ENCODE data around the gene CEP72.

DNA sequence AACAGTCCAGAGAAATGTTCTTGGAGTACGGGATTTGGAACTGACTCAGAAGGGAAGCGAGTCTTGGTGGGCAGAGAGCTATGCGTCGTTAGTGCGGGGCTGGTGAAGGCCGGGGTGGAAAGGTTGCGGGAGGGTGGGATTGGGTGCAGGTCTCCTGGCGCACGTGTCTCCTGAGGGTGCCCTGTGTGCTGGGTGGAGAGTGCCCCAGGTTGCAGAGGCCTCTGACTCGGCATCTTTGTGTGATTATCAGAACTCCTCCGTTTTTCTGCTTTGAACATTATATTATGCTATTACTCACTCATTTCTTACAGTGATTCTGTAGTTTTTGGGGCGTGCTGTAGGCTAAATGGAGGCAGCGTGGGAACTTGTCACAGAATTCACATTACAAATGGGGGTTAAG lies 11.4 kb downstream of the CEP72 start:
- TF ChIP-seq, protein P1, sequence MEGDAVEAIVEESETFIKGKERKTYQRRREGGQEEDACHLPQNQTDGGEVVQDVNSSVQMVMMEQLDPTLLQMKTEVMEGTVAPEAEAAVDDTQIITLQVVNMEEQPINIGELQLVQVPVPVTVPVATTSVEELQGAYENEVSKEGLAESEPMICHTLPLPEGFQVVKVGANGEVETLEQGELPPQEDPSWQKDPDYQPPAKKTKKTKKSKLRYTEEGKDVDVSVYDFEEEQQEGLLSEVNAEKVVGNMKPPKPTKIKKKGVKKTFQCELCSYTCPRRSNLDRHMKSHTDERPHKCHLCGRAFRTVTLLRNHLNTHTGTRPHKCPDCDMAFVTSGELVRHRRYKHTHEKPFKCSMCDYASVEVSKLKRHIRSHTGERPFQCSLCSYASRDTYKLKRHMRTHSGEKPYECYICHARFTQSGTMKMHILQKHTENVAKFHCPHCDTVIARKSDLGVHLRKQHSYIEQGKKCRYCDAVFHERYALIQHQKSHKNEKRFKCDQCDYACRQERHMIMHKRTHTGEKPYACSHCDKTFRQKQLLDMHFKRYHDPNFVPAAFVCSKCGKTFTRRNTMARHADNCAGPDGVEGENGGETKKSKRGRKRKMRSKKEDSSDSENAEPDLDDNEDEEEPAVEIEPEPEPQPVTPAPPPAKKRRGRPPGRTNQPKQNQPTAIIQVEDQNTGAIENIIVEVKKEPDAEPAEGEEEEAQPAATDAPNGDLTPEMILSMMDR (IDR thresholded peaks at IDR 0.05), result no peak
- TF ChIP-seq POLR2A (IDR thresholded peaks at IDR 0.05), result no peak

All from breast epithelium (tissue), 3 donors.